GM12878 (cell line): ENCODE measurements around the gene CDC6. TPM values are rescaled to one million over a fixed set of nuclear protein-coding genes. Genes with fewer than 3 reads are reported as not detected.
A peak's percentile ranks its signal among the peaks of the same experiment; 100 is the strongest.

ENCODE experiments used
- ATAC-seq: fragments of 200-7000 bp; cut with Tn5 transposase; 3 replicates; pipeline ENCODE4 v1.9.1; 2020; ENCODE audit warnings: mild to moderate bottlenecking, moderate library complexity
- BruUV-seq: library from RNA; stranded (reverse); fragments of 400-500 nt; replicated peaks from 2 replicates; lab custom pipeline; 2021; lab: Mats Ljungman, UMichigan
- CTCF ChIA-PET: fragments of 300-600 bp; sonication (Branson Sonifier 250); formaldehyde crosslinking; extraction: SDS; loops from one replicate; lab custom pipeline; 2021; ENCODE audit warnings: inconsistent platforms; lab: Yijun Ruan, JAX
- POLR2A ChIA-PET: fragments of 350-600 bp; formaldehyde crosslinking; extraction: SDS; loops from one replicate; lab custom pipeline; 2021; ENCODE audit warnings: inconsistent platforms; lab: Charles Lee
- RAD21 ChIA-PET: fragments of 300-600 bp; sonication (Branson Sonifier 250); formaldehyde crosslinking; loops from one replicate; lab custom pipeline; 2023; ENCODE audit warnings: antibody characterized with exemption; ENCODE audit not compliant: unreplicated experiment; lab: Charles Lee
- SMC1A ChIA-PET: fragments of 300-600 bp; sonication (Branson Sonifier 250); formaldehyde crosslinking; loops from one replicate; lab custom pipeline; 2023; ENCODE audit not compliant: unreplicated experiment, uncharacterized antibody; lab: Charles Lee
- DNase-seq: peaks from one replicate; pipeline ENCODE4 v3.0.0-alpha.2; 2011; ENCODE audit warnings: low read depth, low spot score
- FAIRE-seq: peaks from 3 replicates; lab custom pipeline; 2011; peaks lifted over from hg19 to GRCh38; lab: Jason Lieb, UNC
- H2AFZ ChIP-seq: 2 replicates; pipeline ENCODE4 v1.6.0; 2011; ENCODE audit warnings: low read depth, low read length, control low read depth; ENCODE audit not compliant: control insufficient read depth
- H3K27ac ChIP-seq: 2 replicates; pipeline ENCODE4 v1.5.1; 2011; ENCODE audit warnings: control low read depth; ENCODE audit not compliant: control insufficient read depth, insufficient read depth
- H3K27me3 ChIP-seq, 2 experiments: replicated peaks in 1 of 2; 2 replicates each; pipeline versions ENCODE4 v1.6.0 to v1.6.1; 2011; ENCODE audit warnings: low read length in 1 of 2; ENCODE audit not compliant: control insufficient read depth in 2 of 2, insufficient read depth in 2 of 2
- H3K36me3 ChIP-seq, 2 experiments: 2 replicates each; pipeline ENCODE4 v1.5.1; 2011; ENCODE audit warnings: low read length in 1 of 2; ENCODE audit not compliant: control insufficient read depth in 2 of 2, insufficient read depth in 2 of 2
- H3K4me1 ChIP-seq: 2 replicates; pipeline ENCODE4 v1.6.1; 2011; ENCODE audit warnings: mild to moderate bottlenecking, low read length, moderate library complexity, mixed read lengths; ENCODE audit not compliant: control insufficient read depth, insufficient read depth
- H3K4me2 ChIP-seq: 2 replicates; pipeline ENCODE4 v1.6.0; 2011; ENCODE audit warnings: control low read depth; ENCODE audit not compliant: control insufficient read depth, insufficient read depth
- H3K4me3 ChIP-seq: fragments of 200-600 bp; sonication (generic); 2 replicates; pipeline ENCODE4 v1.5.1; 2016
- H3K79me2 ChIP-seq: 2 replicates; pipeline ENCODE4 v1.6.0; 2011; ENCODE audit warnings: low read length; ENCODE audit not compliant: control insufficient read depth, insufficient read depth
- H3K9ac ChIP-seq: 2 replicates; pipeline ENCODE4 v1.8.0; 2011; ENCODE audit warnings: low read length, control low read depth, mixed read lengths; ENCODE audit not compliant: control insufficient read depth, insufficient read depth
- H3K9me3 ChIP-seq: replicated peaks from 3 replicates; pipeline ENCODE4 v1.5.1; 2011; ENCODE audit warnings: mild to moderate bottlenecking, low read length; ENCODE audit not compliant: control insufficient read depth, insufficient read depth
- H4K20me1 ChIP-seq: 2 replicates; pipeline ENCODE4 v1.6.0; 2011; ENCODE audit not compliant: control insufficient read depth, insufficient read depth
- GABPA ChIP-seq: IDR thresholded peaks from 2 replicates; pipeline ENCODE4 v1.6.1; 2014; ENCODE audit warnings: antibody characterized with exemption, low read depth, mild to moderate bottlenecking, inconsistent platforms
- NR2C2 ChIP-seq: IDR thresholded peaks from 2 replicates; pipeline ENCODE4 v1.6.1; 2011; ENCODE audit warnings: borderline replicate concordance, low read depth; ENCODE audit not compliant: control insufficient read depth, insufficient read length
- SPI1 ChIP-seq: IDR thresholded peaks from 2 replicates; pipeline ENCODE4 v1.6.1; 2011; ENCODE audit warnings: low read depth, mild to moderate bottlenecking, low read length, moderate library complexity, borderline replicate concordance; ENCODE audit not compliant: insufficient read depth
- WGBS: methylation state at CpG from one replicate; pipeline ENCODE4 v1.1.6; 2016; ENCODE audit warnings: low lambda C conversion rate; ENCODE audit not compliant: insufficient replicate concordance, insufficient coverage; ENCODE audit errors: missing lambda C conversion rate; 5-methylcytosine and 5-hydroxymethylcytosine counted together
- in situ Hi-C: fragments of 300-500 bp; cut with MboI; formaldehyde crosslinking; loops from 9 replicates; pipeline ENCODE4 v1.14.3; 2018; ENCODE audit warnings: mixed read lengths
- intact Hi-C: fragments of 100-400 bp; cut with micrococcal nuclease; formaldehyde crosslinking; loops from one replicate; pipeline ENCODE4 v1.14.2; 2022; ENCODE audit not compliant: unreplicated experiment
- polyA plus RNA-seq, 11 experiments: library from polyadenylated mRNA; depleted of rRNA in 4 of 11; unstranded in 6 of 11; stranded (reverse) in 5 of 11; fragments of >200 nt; fragmentation: Nextera tagmentation in 4 of 11; fragmentation: Illumina TruSeq in 1 of 11; extraction: Ambion mirVana in 4 of 11; extraction: Trizol in 1 of 11; gene quantifications; 1 replicate in 1 of 11; 2 replicates in 10 of 11; pipeline versions ENCODE4 v1.2.1 to v1.2.3, GENCODE V29; 2011 to 2016; ENCODE audit warnings: inconsistent platforms in 2 of 11, missing spikeins in 2 of 11, low read depth in 1 of 11
- total RNA-seq, 4 experiments: library from RNA; depleted of rRNA in 3 of 4; stranded (reverse); fragments of >200 nt in 3 of 4; fragmentation: Illumina TruSeq in 1 of 4; extraction: Trizol in 1 of 4; gene quantifications; 2 replicates each; pipeline versions ENCODE4 v1.2.1 to v1.2.3, GENCODE V29; 2013 to 2021

Gene CDC6
- total and polyA plus RNA-seq, 10 of the 15 experiments (the other 5 are each of a cell fraction or from before 2014, with no cell fraction given): 13.3 to 60.9 (median 47.6) TPM

GRCh38 chr17:40352237-40352778 is 64.6 kb downstream of the CDC6 start:
- no peaks in the 10 kb centered on the region for H4K20me1 ChIP-seq
- H2AFZ ChIP-seq: no peak overlapping the region
- 74% methylated on average over 7 of the region's 7 CpGs for WGBS
- no peaks in the 10 kb centered on the region for H3K27me3 ChIP-seq
- H3K36me3 ChIP-seq: peaks cover 18 to 53% of the 10 kb centered on the region in 2 experiments
- H3K4me1 ChIP-seq: peaks cover 17% of the 10 kb centered on the region
- no peaks in the 10 kb centered on the region for H3K9me3 ChIP-seq
- TF ChIP-seq GABPA: no peak
- RAD21 ChIA-PET: interaction anchor here (2.1 to 8.2 kb wide), 4 partner anchors 10 to 47 kb away, joined by 4 to 271 read pairs (median 28); partner anchors contain the start of gene RARA
- intact Hi-C loops (no loop called here), in situ Hi-C loops (loop anchor here (5.0 kb wide), 1 partner anchor 50 kb away; no protein-coding TSS in a partner anchor)
- DNase-seq: no peak
- SMC1A ChIA-PET: interaction anchor here (3.4 to 5.3 kb wide), 2 partner anchors 25 to 49 kb away, joined by 12 to 142 read pairs; no protein-coding TSS in a partner anchor
- no peak for FAIRE-seq
- POLR2A ChIA-PET: interaction anchor here (0.6 to 1.0 kb wide), 2 partner anchors 28 to 48 kb away, joined by 3 read pairs; no protein-coding TSS in a partner anchor
- H3K9ac ChIP-seq: no peak overlapping the region
- CTCF ChIA-PET: interaction anchor here (0.6 to 9.1 kb wide), 7 partner anchors 8 to 1193 kb away, joined by 3 to 311 read pairs (median 5); partner anchors contain the start of gene RARA
- BruUV-seq: no TSS peak
- H3K79me2 ChIP-seq: peaks cover 1% of the 10 kb centered on the region; the same call in 1 of the 2 replicates
- no peak overlapping the region for H3K4me2 ChIP-seq
- H3K27ac ChIP-seq: no peak overlapping the region
- no peak for ATAC-seq
- H3K4me3 ChIP-seq: no peak overlapping the region

GRCh38 chr17:40352779-40353394 is 65.2 kb downstream of the CDC6 start:
- 75% methylated on average over 9 of the region's 9 CpGs for WGBS
- ChIA-PET SMC1A (interaction anchor here (0.6 to 5.3 kb wide), 4 partner anchors 26 to 440 kb away, joined by 3 to 142 read pairs (median 8); no protein-coding TSS in a partner anchor), CTCF (interaction anchor here (0.6 to 9.1 kb wide), 8 partner anchors 8 to 1192 kb away, joined by 3 to 311 read pairs (median 10); partner anchors contain the start of gene RARA), RAD21 (interaction anchor here (2.1 to 8.2 kb wide), 4 partner anchors 9 to 48 kb away, joined by 4 to 271 read pairs (median 28); partner anchors contain the start of gene RARA), POLR2A (interaction anchor here (0.6 to 1.0 kb wide), 3 partner anchors 28 to 48 kb away, joined by 3 read pairs; no protein-coding TSS in a partner anchor)
- in situ Hi-C loops (loop anchor here (5.0 kb wide), 1 partner anchor 51 kb away; no protein-coding TSS in a partner anchor), intact Hi-C loops (no loop called here)
- no peak overlapping the region for H3K4me2 ChIP-seq
- DNase-seq (no peak), FAIRE-seq (peak; percentile 69), ATAC-seq (peak; percentile 39)
- no peak overlapping the region for H3K27ac ChIP-seq
- no peak overlapping the region for H3K4me3 ChIP-seq
- H2AFZ ChIP-seq: no peak overlapping the region
- TF ChIP-seq SPI1: peak; percentile 2; the same call in 1 of the 2 replicates
- TF ChIP-seq NR2C2: no peak
- H3K36me3 ChIP-seq: peaks cover 18 to 53% of the 10 kb centered on the region in 2 experiments
- no peaks in the 10 kb centered on the region for H4K20me1 ChIP-seq
- BruUV-seq: no TSS peak
- no peak overlapping the region for H3K9ac ChIP-seq
- H3K4me1 ChIP-seq: peaks cover 15% of the 10 kb centered on the region
- H3K9me3 ChIP-seq: no peaks in the 10 kb centered on the region
- no peaks in the 10 kb centered on the region for H3K27me3 ChIP-seq
- peaks cover 1% of the 10 kb centered on the region; the same call in 1 of the 2 replicates for H3K79me2 ChIP-seq

Other genes starting within 250 kb of the CDC6 start
Only the 7 nearest of the 12 such genes appear.
- gene CASC3, start 147.3 kb upstream of the CDC6 start, total RNA-seq (2014; rRNA removed): 31.8 and 37.6 TPM in 2 replicates
- gene CASC3, start 147.3 kb upstream of the CDC6 start, total RNA-seq (2014; rRNA removed; fragmentation: Illumina TruSeq; extraction: Trizol): 31.9 and 33.7 TPM in 2 replicates
- gene CASC3, start 147.3 kb upstream of the CDC6 start, total RNA-seq (2021): 42.9 and 49.0 TPM in 2 replicates
- 40.3 and 60.0 TPM in 2 replicates for gene CASC3, start 147.3 kb upstream of the CDC6 start, polyA plus RNA-seq (2011; rRNA removed)
- 52.4 and 59.7 TPM in 2 replicates for gene CASC3, start 147.3 kb upstream of the CDC6 start, polyA plus RNA-seq (2014; fragmentation: Illumina TruSeq; extraction: Trizol)
- 10 to 100 TPM; 12.7 to 16.4 TPM for gene CASC3, start 147.3 kb upstream of the CDC6 start, polyA plus RNA-seq (2014; fragmentation: Nextera tagmentation; extraction: Ambion mirVana)
- gene CASC3, start 147.3 kb upstream of the CDC6 start, polyA plus RNA-seq (2014; rRNA removed): 30.2 and 34.3 TPM in 2 replicates
- gene CASC3, start 147.3 kb upstream of the CDC6 start, polyA plus RNA-seq (2016; fragmentation: Nextera tagmentation; extraction: Ambion mirVana): 10 to 100 TPM; 52.6 to 53.4 TPM
- gene RAPGEFL1, start 110.4 kb upstream of the CDC6 start, total RNA-seq (2014; rRNA removed): 0.98 and 1.6 TPM in 2 replicates
- gene RAPGEFL1, start 110.4 kb upstream of the CDC6 start, total RNA-seq (2014; rRNA removed; fragmentation: Illumina TruSeq; extraction: Trizol): 0.83 and 1.2 TPM in 2 replicates
- 2.8 and 3.2 TPM in 2 replicates for gene RAPGEFL1, start 110.4 kb upstream of the CDC6 start, total RNA-seq (2021)
- 0.82 and 1.7 TPM in 2 replicates for gene RAPGEFL1, start 110.4 kb upstream of the CDC6 start, polyA plus RNA-seq (2011; rRNA removed)
- 1.2 and 2.2 TPM in 2 replicates for gene RAPGEFL1, start 110.4 kb upstream of the CDC6 start, polyA plus RNA-seq (2014; fragmentation: Illumina TruSeq; extraction: Trizol)
- under 1 TPM; 0.13 to 0.38 TPM for gene RAPGEFL1, start 110.4 kb upstream of the CDC6 start, polyA plus RNA-seq (2014; fragmentation: Nextera tagmentation; extraction: Ambion mirVana)
- gene RAPGEFL1, start 110.4 kb upstream of the CDC6 start, polyA plus RNA-seq (2014; rRNA removed): 2.9 and 3.6 TPM in 2 replicates
- gene RAPGEFL1, start 110.4 kb upstream of the CDC6 start, polyA plus RNA-seq (2016; fragmentation: Nextera tagmentation; extraction: Ambion mirVana): 1 to 10 TPM in 1 of 2 experiments, under 1 TPM in 1; 0.95 to 1.3 TPM
- 4.2 and 4.8 TPM in 2 replicates for gene WIPF2, start 68.6 kb upstream of the CDC6 start, total RNA-seq (2014; rRNA removed)
- gene WIPF2, start 68.6 kb upstream of the CDC6 start, total RNA-seq (2014; rRNA removed; fragmentation: Illumina TruSeq; extraction: Trizol): 4.3 and 5.5 TPM in 2 replicates
- gene WIPF2, start 68.6 kb upstream of the CDC6 start, total RNA-seq (2021): 16.6 and 20.8 TPM in 2 replicates
- gene WIPF2, start 68.6 kb upstream of the CDC6 start, polyA plus RNA-seq (2011; rRNA removed): 4.4 and 7.9 TPM in 2 replicates
- 10.8 and 11.1 TPM in 2 replicates for gene WIPF2, start 68.6 kb upstream of the CDC6 start, polyA plus RNA-seq (2014; fragmentation: Illumina TruSeq; extraction: Trizol)
- gene WIPF2, start 68.6 kb upstream of the CDC6 start, polyA plus RNA-seq (2014; fragmentation: Nextera tagmentation; extraction: Ambion mirVana): 1 to 10 TPM; 4.2 to 5.5 TPM
- 6.3 and 7.1 TPM in 2 replicates for gene WIPF2, start 68.6 kb upstream of the CDC6 start, polyA plus RNA-seq (2014; rRNA removed)
- gene WIPF2, start 68.6 kb upstream of the CDC6 start, polyA plus RNA-seq (2016; fragmentation: Nextera tagmentation; extraction: Ambion mirVana): 10 to 100 TPM in 1 of 2 experiments, 1 to 10 TPM in 1; 9.8 to 12.7 TPM
- gene RARA, start 21.3 kb downstream of the CDC6 start, total RNA-seq (2014; rRNA removed): 15.5 and 17.3 TPM in 2 replicates
- 7.7 and 9.7 TPM in 2 replicates for gene RARA, start 21.3 kb downstream of the CDC6 start, total RNA-seq (2014; rRNA removed; fragmentation: Illumina TruSeq; extraction: Trizol)
- 33.6 and 34.8 TPM in 2 replicates for gene RARA, start 21.3 kb downstream of the CDC6 start, total RNA-seq (2021)
- 3.1 and 7.8 TPM in 2 replicates for gene RARA, start 21.3 kb downstream of the CDC6 start, polyA plus RNA-seq (2011; rRNA removed)
- 8.0 and 23.8 TPM in 2 replicates for gene RARA, start 21.3 kb downstream of the CDC6 start, polyA plus RNA-seq (2014; fragmentation: Illumina TruSeq; extraction: Trizol)
- gene RARA, start 21.3 kb downstream of the CDC6 start, polyA plus RNA-seq (2014; fragmentation: Nextera tagmentation; extraction: Ambion mirVana): under 1 TPM; 0.13 to 0.16 TPM
- 14.3 and 20.2 TPM in 2 replicates for gene RARA, start 21.3 kb downstream of the CDC6 start, polyA plus RNA-seq (2014; rRNA removed)
- 10 to 100 TPM; 12.9 to 15.4 TPM for gene RARA, start 21.3 kb downstream of the CDC6 start, polyA plus RNA-seq (2016; fragmentation: Nextera tagmentation; extraction: Ambion mirVana)
- not detected in 2 replicates for gene GJD3, start 76.9 kb downstream of the CDC6 start, total RNA-seq (2014; rRNA removed)
- gene GJD3, start 76.9 kb downstream of the CDC6 start, total RNA-seq (2014; rRNA removed; fragmentation: Illumina TruSeq; extraction: Trizol): not detected in 2 replicates
- not detected in 2 replicates for gene GJD3, start 76.9 kb downstream of the CDC6 start, total RNA-seq (2021)
- gene GJD3, start 76.9 kb downstream of the CDC6 start, polyA plus RNA-seq (2011; rRNA removed): not detected in 2 replicates
- gene GJD3, start 76.9 kb downstream of the CDC6 start, polyA plus RNA-seq (2014; fragmentation: Illumina TruSeq; extraction: Trizol): not detected in 2 replicates
- not detected for gene GJD3, start 76.9 kb downstream of the CDC6 start, polyA plus RNA-seq (2014; fragmentation: Nextera tagmentation; extraction: Ambion mirVana)
- gene GJD3, start 76.9 kb downstream of the CDC6 start, polyA plus RNA-seq (2014; rRNA removed): not detected in 2 replicates
- 1 to 10 TPM in 1 of 2 experiments, not detected in 1; 1.6 TPM for gene GJD3, start 76.9 kb downstream of the CDC6 start, polyA plus RNA-seq (2016; fragmentation: Nextera tagmentation; extraction: Ambion mirVana)
- 155 and 182 TPM in 2 replicates for gene TOP2A, start 130.0 kb downstream of the CDC6 start, total RNA-seq (2014; rRNA removed)
- 240 and 243 TPM in 2 replicates for gene TOP2A, start 130.0 kb downstream of the CDC6 start, total RNA-seq (2014; rRNA removed; fragmentation: Illumina TruSeq; extraction: Trizol)
- gene TOP2A, start 130.0 kb downstream of the CDC6 start, total RNA-seq (2021): 214 and 230 TPM in 2 replicates
- 275 and 463 TPM in 2 replicates for gene TOP2A, start 130.0 kb downstream of the CDC6 start, polyA plus RNA-seq (2011; rRNA removed)
- 199 and 258 TPM in 2 replicates for gene TOP2A, start 130.0 kb downstream of the CDC6 start, polyA plus RNA-seq (2014; fragmentation: Illumina TruSeq; extraction: Trizol)
- gene TOP2A, start 130.0 kb downstream of the CDC6 start, polyA plus RNA-seq (2014; fragmentation: Nextera tagmentation; extraction: Ambion mirVana): 100 to 1,000 TPM; 149 to 236 TPM
- gene TOP2A, start 130.0 kb downstream of the CDC6 start, polyA plus RNA-seq (2014; rRNA removed): 90.5 and 117 TPM in 2 replicates
- 100 to 1,000 TPM; 234 to 239 TPM for gene TOP2A, start 130.0 kb downstream of the CDC6 start, polyA plus RNA-seq (2016; fragmentation: Nextera tagmentation; extraction: Ambion mirVana)
- 3.6 and 4.3 TPM in 2 replicates for gene IGFBP4, start 155.6 kb downstream of the CDC6 start, total RNA-seq (2014; rRNA removed)
- gene IGFBP4, start 155.6 kb downstream of the CDC6 start, total RNA-seq (2014; rRNA removed; fragmentation: Illumina TruSeq; extraction: Trizol): 4.2 and 4.7 TPM in 2 replicates
- 22.3 and 23.3 TPM in 2 replicates for gene IGFBP4, start 155.6 kb downstream of the CDC6 start, total RNA-seq (2021)
- 10.3 and 14.5 TPM in 2 replicates for gene IGFBP4, start 155.6 kb downstream of the CDC6 start, polyA plus RNA-seq (2011; rRNA removed)
- gene IGFBP4, start 155.6 kb downstream of the CDC6 start, polyA plus RNA-seq (2014; fragmentation: Illumina TruSeq; extraction: Trizol): 8.3 and 8.7 TPM in 2 replicates
- 1 to 10 TPM; 2.4 to 5.0 TPM for gene IGFBP4, start 155.6 kb downstream of the CDC6 start, polyA plus RNA-seq (2014; fragmentation: Nextera tagmentation; extraction: Ambion mirVana)
- 10.2 and 11.5 TPM in 2 replicates for gene IGFBP4, start 155.6 kb downstream of the CDC6 start, polyA plus RNA-seq (2014; rRNA removed)
- 10 to 100 TPM in 1 of 2 experiments, 1 to 10 TPM in 1; 3.0 to 19.6 TPM for gene IGFBP4, start 155.6 kb downstream of the CDC6 start, polyA plus RNA-seq (2016; fragmentation: Nextera tagmentation; extraction: Ambion mirVana)